ENCODE results near the gene CEBPZ. TPM values are rescaled to one million over a fixed set of nuclear protein-coding genes. Genes with fewer than 3 reads are reported as not detected.
A peak's percentile ranks its signal among the peaks of the same experiment; 100 is the strongest.
"Not testable (repeated sequence)": the region's sequence is repeated elsewhere in the genome, so short reads cannot be mapped to it uniquely, and the experiment has no call there.

The CEBPZ gene
- total RNA-seq, 1 donor = 36.6 TPM

DNA sequence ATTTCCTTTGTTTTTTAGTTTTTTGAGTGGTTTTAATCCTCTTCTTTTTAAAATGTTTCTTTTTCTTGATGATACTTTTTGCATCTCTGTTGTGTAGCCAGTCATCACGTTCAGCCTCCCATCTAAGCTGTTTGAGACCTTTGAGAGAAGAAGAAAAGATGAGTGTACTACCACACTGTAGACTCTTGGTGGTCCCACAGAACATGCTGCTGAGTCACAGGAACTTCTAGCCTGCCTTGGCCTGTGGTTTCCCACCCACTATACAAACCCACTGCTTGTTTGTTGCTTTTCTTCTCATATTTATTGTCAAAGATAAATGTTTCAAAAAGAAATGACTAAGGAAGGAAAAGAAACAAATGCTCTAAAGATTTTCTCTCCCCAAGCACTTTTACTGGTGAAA is 29.6 kb downstream of the CEBPZ start:
- Histone ChIP-seq H3K4me3 (ENCODE audit: insufficient read depth, low read length) (no peak overlapping the region), H4K20me1 (ENCODE audit: insufficient read depth, low read length) (no peaks in the 10 kb centered on the region), H2AFZ (ENCODE audit: low read length) (no peak overlapping the region), H3K4me2 (ENCODE audit: insufficient read depth, low read length) (no peak overlapping the region), H3K27me3 (ENCODE audit: insufficient read depth, low read length) (no peaks in the 10 kb centered on the region), H3K9me3 (ENCODE audit: low read depth, low read length) (no peaks in the 10 kb centered on the region), H3K27ac (ENCODE audit: low read depth, low read length) (no peak overlapping the region), H3K36me3 (ENCODE audit: insufficient read depth, low read length) (peaks cover 47% of the 10 kb centered on the region), H3K79me2 (ENCODE audit: insufficient read depth, low read length) (peaks cover 70% of the 10 kb centered on the region), H3K4me1 (ENCODE audit: insufficient read depth, low read length) (peaks cover 11% of the 10 kb centered on the region)
- TF ChIP-seq, protein P1, sequence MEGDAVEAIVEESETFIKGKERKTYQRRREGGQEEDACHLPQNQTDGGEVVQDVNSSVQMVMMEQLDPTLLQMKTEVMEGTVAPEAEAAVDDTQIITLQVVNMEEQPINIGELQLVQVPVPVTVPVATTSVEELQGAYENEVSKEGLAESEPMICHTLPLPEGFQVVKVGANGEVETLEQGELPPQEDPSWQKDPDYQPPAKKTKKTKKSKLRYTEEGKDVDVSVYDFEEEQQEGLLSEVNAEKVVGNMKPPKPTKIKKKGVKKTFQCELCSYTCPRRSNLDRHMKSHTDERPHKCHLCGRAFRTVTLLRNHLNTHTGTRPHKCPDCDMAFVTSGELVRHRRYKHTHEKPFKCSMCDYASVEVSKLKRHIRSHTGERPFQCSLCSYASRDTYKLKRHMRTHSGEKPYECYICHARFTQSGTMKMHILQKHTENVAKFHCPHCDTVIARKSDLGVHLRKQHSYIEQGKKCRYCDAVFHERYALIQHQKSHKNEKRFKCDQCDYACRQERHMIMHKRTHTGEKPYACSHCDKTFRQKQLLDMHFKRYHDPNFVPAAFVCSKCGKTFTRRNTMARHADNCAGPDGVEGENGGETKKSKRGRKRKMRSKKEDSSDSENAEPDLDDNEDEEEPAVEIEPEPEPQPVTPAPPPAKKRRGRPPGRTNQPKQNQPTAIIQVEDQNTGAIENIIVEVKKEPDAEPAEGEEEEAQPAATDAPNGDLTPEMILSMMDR (IDR thresholded peaks at IDR 0.05; ENCODE audit: extremely low read depth, low read depth, low read length) = no peak
- DNase-seq (ENCODE audit: insufficient read length, low spot score, missing footprints) = peak; percentile 58

DNA sequence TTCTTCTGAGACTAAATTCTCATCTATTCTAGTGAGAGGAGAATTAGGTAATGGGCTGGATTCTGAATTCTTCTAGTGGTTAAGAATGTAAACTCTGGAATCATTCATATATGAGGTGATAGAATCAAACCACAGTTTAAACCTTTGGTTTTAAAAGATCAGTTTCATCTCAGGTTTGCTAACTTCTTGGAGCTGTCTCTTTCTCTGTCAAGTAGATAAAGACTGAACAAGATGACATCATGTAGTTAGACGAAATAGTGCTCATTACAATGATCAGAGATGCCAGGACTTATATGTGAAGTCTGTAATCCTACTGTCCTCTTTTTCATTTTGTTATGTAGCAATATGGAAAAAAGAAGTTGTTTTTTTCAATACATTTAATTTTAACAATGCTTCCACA is 30.2 kb downstream of the CEBPZ start:
- peaks cover 41% of the 10 kb centered on the region for H3K36me3 ChIP-seq (ENCODE audit: insufficient read depth, low read length)
- H4K20me1 ChIP-seq (ENCODE audit: insufficient read depth, low read length) = no peaks in the 10 kb centered on the region
- H2AFZ ChIP-seq (ENCODE audit: low read length) = no peak overlapping the region
- H3K27ac ChIP-seq (ENCODE audit: low read depth, low read length) = peak overlapping the region; percentile 35
- no peak overlapping the region for H3K4me2 ChIP-seq (ENCODE audit: insufficient read depth, low read length)
- peaks cover 11% of the 10 kb centered on the region for H3K4me1 ChIP-seq (ENCODE audit: insufficient read depth, low read length)
- H3K79me2 ChIP-seq (ENCODE audit: insufficient read depth, low read length) = peaks cover 69% of the 10 kb centered on the region
- H3K4me3 ChIP-seq (ENCODE audit: insufficient read depth, low read length) = no peak overlapping the region
- no peaks in the 10 kb centered on the region for H3K9me3 ChIP-seq (ENCODE audit: low read depth, low read length)
- TF ChIP-seq, protein P1 (IDR thresholded peaks at IDR 0.05; ENCODE audit: extremely low read depth, low read depth, low read length) = no peak
- DNase-seq (ENCODE audit: insufficient read length, low spot score, missing footprints) = no peak
- no peaks in the 10 kb centered on the region for H3K27me3 ChIP-seq (ENCODE audit: insufficient read depth, low read length)

DNA sequence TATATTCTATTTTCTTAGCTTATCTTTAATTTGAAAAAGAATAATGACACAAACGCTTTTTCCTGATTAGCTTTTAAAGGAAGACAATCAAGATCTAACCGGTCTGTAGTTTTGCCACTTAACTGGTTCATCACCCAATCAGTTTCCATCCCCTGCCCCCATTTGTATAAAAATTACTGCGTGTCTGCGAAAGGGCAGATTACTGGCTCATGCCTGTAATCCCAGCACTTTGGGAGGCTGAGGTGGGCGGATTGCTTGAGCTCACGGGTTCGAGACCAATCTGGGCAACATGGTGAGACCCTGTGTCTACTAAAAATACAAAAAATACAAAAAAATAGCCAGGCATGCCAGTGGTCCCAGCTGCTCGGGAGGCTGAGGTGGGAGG is 32.7 kb downstream of the CEBPZ start:
- H4K20me1 ChIP-seq (ENCODE audit: insufficient read depth, low read length) = no peaks in the 10 kb centered on the region
- H3K4me1 ChIP-seq (ENCODE audit: insufficient read depth, low read length) = peaks cover 11% of the 10 kb centered on the region
- no peak overlapping the region for H3K4me2 ChIP-seq (ENCODE audit: insufficient read depth, low read length)
- peaks cover 54% of the 10 kb centered on the region for H3K79me2 ChIP-seq (ENCODE audit: insufficient read depth, low read length)
- TF ChIP-seq, protein P1 (IDR thresholded peaks at IDR 0.05; ENCODE audit: extremely low read depth, low read depth, low read length) = no peak
- H3K36me3 ChIP-seq (ENCODE audit: insufficient read depth, low read length) = peaks cover 29% of the 10 kb centered on the region
- no peak for DNase-seq (ENCODE audit: insufficient read length, low spot score, missing footprints)
- no peak overlapping the region for H3K27ac ChIP-seq (ENCODE audit: low read depth, low read length)
- H3K9me3 ChIP-seq (ENCODE audit: low read depth, low read length) = no peaks in the 10 kb centered on the region
- no peaks in the 10 kb centered on the region for H3K27me3 ChIP-seq (ENCODE audit: insufficient read depth, low read length)
- no peak overlapping the region for H2AFZ ChIP-seq (ENCODE audit: low read length)
- no peak overlapping the region for H3K4me3 ChIP-seq (ENCODE audit: insufficient read depth, low read length)

DNA sequence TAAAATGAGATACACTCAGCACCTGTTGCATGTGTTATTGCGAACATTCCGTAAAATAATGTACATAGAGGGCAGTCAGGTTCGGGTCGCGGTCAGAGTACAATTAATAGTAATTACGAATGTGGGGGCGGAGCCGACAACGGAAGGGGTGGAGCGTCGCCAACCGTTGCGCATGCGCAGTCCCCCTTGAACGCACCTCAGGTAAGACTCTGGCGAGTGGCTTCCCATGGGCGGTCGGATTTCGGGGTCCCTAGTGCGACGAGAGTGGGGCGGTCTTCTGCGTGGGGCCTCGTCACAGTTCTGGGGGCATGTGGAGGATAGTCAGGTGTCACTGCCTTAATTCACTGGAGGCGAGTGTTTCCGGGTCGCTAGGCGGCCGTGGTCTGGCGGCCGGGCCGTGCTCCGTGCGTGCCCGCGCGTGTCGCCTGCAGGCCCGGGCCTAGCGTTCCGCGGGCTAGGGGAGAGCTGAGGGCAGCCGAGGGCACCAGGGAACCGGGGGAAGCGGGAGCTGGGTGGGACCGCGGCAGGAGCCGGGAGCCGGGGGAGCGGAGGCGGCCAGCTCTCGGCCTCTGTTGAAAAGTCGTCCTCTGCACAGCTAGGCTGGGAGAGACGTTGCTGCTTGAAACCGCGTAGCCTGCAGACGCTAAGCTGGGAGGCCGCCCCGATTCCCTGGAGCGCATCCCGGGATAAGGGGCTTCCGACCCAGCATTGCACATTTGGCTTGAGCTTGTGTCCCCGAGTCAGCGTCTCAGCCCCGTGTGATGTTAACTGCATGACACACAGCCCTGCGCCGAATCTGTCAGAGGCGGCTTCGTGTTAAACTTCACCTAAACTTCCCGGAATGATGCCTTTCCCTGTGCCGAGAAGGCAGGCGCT is 34.8 kb downstream of the CEBPZ start, which contains the start of gene CEBPZOS:
TSS of gene CEBPZOS (plus strand) at position 177 of the 876 bp plus-strand sequence. CDS start 3,209 bp downstream, outside the sequence.
- Histone ChIP-seq H4K20me1 (ENCODE audit: insufficient read depth, low read length) (no peaks in the 10 kb centered on the region), H3K27me3 (ENCODE audit: insufficient read depth, low read length) (no peaks in the 10 kb centered on the region), H3K79me2 (ENCODE audit: insufficient read depth, low read length) (peaks cover 48% of the 10 kb centered on the region), H3K4me1 (ENCODE audit: insufficient read depth, low read length) (peaks cover 11% of the 10 kb centered on the region), H3K27ac (ENCODE audit: low read depth, low read length) (peak within 1 kb of the TSS; percentile 75), H3K36me3 (ENCODE audit: insufficient read depth, low read length) (peaks cover 11% of the 10 kb centered on the region), H3K4me2 (ENCODE audit: insufficient read depth, low read length) (peak within 1 kb of the TSS; percentile 89), H3K4me3 (ENCODE audit: insufficient read depth, low read length) (peak within 1 kb of the TSS; percentile 94), H3K9me3 (ENCODE audit: low read depth, low read length) (no peaks in the 10 kb centered on the region), H2AFZ (ENCODE audit: low read length) (peak within 1 kb of the TSS; percentile 97)
- peak; percentile 93 for DNase-seq (ENCODE audit: insufficient read length, low spot score, missing footprints)
- TF ChIP-seq, protein P1 (IDR thresholded peaks at IDR 0.05; ENCODE audit: extremely low read depth, low read depth, low read length) = no peak

DNA sequence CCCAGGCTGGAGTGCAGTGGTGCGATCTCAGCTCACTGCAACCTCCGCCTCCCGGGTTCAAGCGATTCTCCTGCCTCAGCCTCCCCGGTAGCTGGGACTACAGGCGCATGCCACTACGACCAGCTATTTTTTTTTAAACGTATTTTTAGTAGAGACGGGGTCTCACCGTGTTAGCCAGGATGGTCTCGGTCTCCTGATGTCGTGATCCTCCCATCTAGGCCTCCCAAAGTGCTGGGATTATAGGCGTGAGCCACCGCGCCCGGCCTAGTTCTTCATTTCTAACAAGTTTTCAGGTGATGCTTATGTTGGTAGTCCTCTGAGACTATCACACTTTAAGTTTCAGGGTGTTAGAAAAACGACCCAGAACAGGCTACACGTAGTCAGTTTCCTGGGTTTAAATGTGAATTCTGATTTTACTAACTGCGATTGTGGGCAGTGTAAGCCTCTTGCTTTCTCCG is 35.5 kb downstream of the CEBPZ start:
- H4K20me1 ChIP-seq (ENCODE audit: insufficient read depth, low read length); H3K27me3 ChIP-seq (ENCODE audit: insufficient read depth, low read length); DNase-seq (ENCODE audit: insufficient read length, low spot score, missing footprints); H3K36me3 ChIP-seq (ENCODE audit: insufficient read depth, low read length); H3K9me3 ChIP-seq (ENCODE audit: low read depth, low read length): not testable (repeated sequence)
- peaks cover 11% of the 10 kb centered on the region for H3K4me1 ChIP-seq (ENCODE audit: insufficient read depth, low read length)
- peak overlapping the region; percentile 97 for H2AFZ ChIP-seq (ENCODE audit: low read length)
- H3K4me2 ChIP-seq (ENCODE audit: insufficient read depth, low read length) = peak overlapping the region; percentile 89
- H3K79me2 ChIP-seq (ENCODE audit: insufficient read depth, low read length) = peaks cover 44% of the 10 kb centered on the region
- H3K27ac ChIP-seq (ENCODE audit: low read depth, low read length) = peak overlapping the region; percentile 75
- peak overlapping the region; percentile 94 for H3K4me3 ChIP-seq (ENCODE audit: insufficient read depth, low read length)
